IMR-90 (cell line): ENCODE measurements around the gene KCNF1. TPM values are rescaled to one million over a fixed set of nuclear protein-coding genes. Genes with fewer than 3 reads are reported as not detected.

ENCODE experiments used
- ATAC-seq: fragments of 200-7000 bp; cut with Tn5 transposase; 2 replicates; pipeline ENCODE4 v1.9.1; 2020; ENCODE audit warnings: low read depth, mild to moderate bottlenecking, moderate library complexity
- BruUV-seq: library from RNA; stranded (reverse); fragments of 400-500 nt; replicated peaks from 2 replicates; lab custom pipeline; 2021; lab: Mats Ljungman, UMichigan
- CTCF ChIA-PET: fragments of 300-600 bp; formaldehyde crosslinking; extraction: SDS; loops from one replicate; lab custom pipeline; 2021; ENCODE audit warnings: antibody characterized with exemption; lab: Yijun Ruan, JAX
- POLR2A ChIA-PET: fragments of 300-600 bp; sonication (Branson Sonifier 250); formaldehyde crosslinking; loops from one replicate; lab custom pipeline; 2022; ENCODE audit warnings: antibody characterized with exemption; ENCODE audit not compliant: unreplicated experiment; lab: Charles Lee
- DNase-seq: peaks from one replicate; pipeline ENCODE4 v3.0.0; 2013
- H2AFZ ChIP-seq: replicated peaks from 2 replicates; pipeline ENCODE3; 2013; ENCODE audit warnings: low read length, mild to moderate bottlenecking; ENCODE audit not compliant: poor library complexity
- H2AK5ac ChIP-seq: 2 replicates; pipeline ENCODE4 v1.6.1; 2013; ENCODE audit warnings: low read depth, low read length, inconsistent platforms
- H2AK9ac ChIP-seq: replicated peaks from 2 replicates; pipeline ENCODE3; 2013; ENCODE audit warnings: mild to moderate bottlenecking, low read depth, low read length, moderate library complexity; ENCODE audit not compliant: poor library complexity
- H2BK120ac ChIP-seq: 2 replicates; pipeline ENCODE4 v1.6.1; 2013; ENCODE audit warnings: low read depth, low read length, inconsistent platforms
- H2BK15ac ChIP-seq: 3 replicates; pipeline ENCODE4 v1.6.1; 2013; ENCODE audit warnings: low read depth, low read length, inconsistent platforms
- H2BK20ac ChIP-seq: 2 replicates; pipeline ENCODE4 v1.6.1; 2013; ENCODE audit warnings: low read depth, mild to moderate bottlenecking, inconsistent platforms, low read length, moderate library complexity
- H2BK5ac ChIP-seq: 2 replicates; pipeline ENCODE4 v1.6.1; 2013; ENCODE audit warnings: mild to moderate bottlenecking, low read depth, low read length, inconsistent platforms; ENCODE audit not compliant: poor library complexity, severe bottlenecking
- H3K14ac ChIP-seq: replicated peaks from 2 replicates; pipeline ENCODE4 v1.6.1; 2013; ENCODE audit warnings: low read depth, low read length, inconsistent platforms
- H3K18ac ChIP-seq: 2 replicates; pipeline ENCODE4 v1.6.1; 2013; ENCODE audit warnings: low read depth, low read length, control low read depth
- H3K23ac ChIP-seq: 2 replicates; pipeline ENCODE4 v1.6.1; 2013; ENCODE audit warnings: low read depth, low read length, inconsistent platforms
- H3K27ac ChIP-seq: 2 replicates; pipeline ENCODE4 v1.5.1; 2013; ENCODE audit warnings: mild to moderate bottlenecking, control low read depth, low read length; ENCODE audit not compliant: insufficient read depth
- H3K27me3 ChIP-seq: 2 replicates; pipeline ENCODE4 v1.6.1; 2013; ENCODE audit warnings: low read length; ENCODE audit not compliant: control insufficient read depth, insufficient read depth
- H3K36me3 ChIP-seq: 2 replicates; pipeline ENCODE4 v1.6.1; 2013; ENCODE audit warnings: low read length, mixed read lengths; ENCODE audit not compliant: control insufficient read depth, insufficient read depth
- H3K4ac ChIP-seq: 2 replicates; pipeline ENCODE4 v1.6.1; 2013; ENCODE audit warnings: low read depth, low read length, inconsistent platforms
- H3K4me1 ChIP-seq: 2 replicates; pipeline ENCODE4 v1.6.1; 2013; ENCODE audit warnings: low read length, mixed read lengths; ENCODE audit not compliant: control insufficient read depth, insufficient read depth
- H3K4me2 ChIP-seq: 2 replicates; pipeline ENCODE4 v1.6.1; 2013; ENCODE audit warnings: low read depth, mild to moderate bottlenecking, control low read depth, low read length, moderate library complexity
- H3K4me3 ChIP-seq: 2 replicates; pipeline ENCODE4 v1.5.1; 2013; ENCODE audit warnings: low read depth, mild to moderate bottlenecking, control low read depth, low read length, moderate library complexity; ENCODE audit not compliant: insufficient read depth
- H3K56ac ChIP-seq: 2 replicates; pipeline ENCODE4 v1.6.1; 2013; ENCODE audit warnings: low read length, inconsistent platforms; ENCODE audit not compliant: insufficient read depth; ENCODE audit errors: extremely low read depth
- H3K79me1 ChIP-seq, 2 experiments: 2 replicates each; pipeline ENCODE4 v1.6.1; 2013; ENCODE audit warnings: low read length in 2 of 2, inconsistent platforms in 1 of 2, low read depth in 1 of 2
- H3K9ac ChIP-seq: 2 replicates; pipeline ENCODE4 v1.6.1; 2013; ENCODE audit warnings: low read depth, low read length, control low read depth
- H3K9me1 ChIP-seq: 2 replicates; pipeline ENCODE4 v1.6.1; 2013; ENCODE audit warnings: low read length, inconsistent platforms; ENCODE audit not compliant: insufficient read depth
- H3K9me3 ChIP-seq: 2 replicates; pipeline ENCODE4 v1.6.1; 2013; ENCODE audit warnings: low read length; ENCODE audit not compliant: control insufficient read depth, insufficient read depth
- H4K20me1 ChIP-seq: 2 replicates; pipeline ENCODE4 v1.6.1; 2013; ENCODE audit warnings: low read length, inconsistent platforms; ENCODE audit not compliant: insufficient read depth
- H4K5ac ChIP-seq: 2 replicates; pipeline ENCODE4 v1.6.1; 2013; ENCODE audit warnings: mild to moderate bottlenecking, low read depth, low read length, control low read depth
- H4K8ac ChIP-seq, 2 experiments: 2 replicates each; pipeline ENCODE4 v1.6.1; 2013; ENCODE audit warnings: low read depth in 2 of 2, low read length in 2 of 2, control low read depth in 1 of 2, inconsistent platforms in 1 of 2
- H4K91ac ChIP-seq: 2 replicates; pipeline ENCODE4 v1.6.1; 2013; ENCODE audit warnings: low read depth, low read length, inconsistent platforms; ENCODE audit not compliant: insufficient read depth
- CEBPB ChIP-seq: IDR thresholded peaks from 2 replicates; pipeline ENCODE4 v1.6.1; 2012; ENCODE audit warnings: low read depth, low read length, improper control_type of control experiment
- ELK1 ChIP-seq: fragments of 150-350 bp; IDR thresholded peaks from 2 replicates; pipeline ENCODE4 v1.6.1; 2016; ENCODE audit warnings: low read depth, mild to moderate bottlenecking, low read length, moderate library complexity, borderline replicate concordance
- FOS ChIP-seq: fragments of 150-350 bp; IDR thresholded peaks from 2 replicates; pipeline ENCODE4 v1.6.1; 2016; ENCODE audit warnings: low read depth, low read length
- MAFK ChIP-seq: IDR thresholded peaks from 2 replicates; pipeline ENCODE4 v1.6.1; 2012; ENCODE audit warnings: low read depth, low read length, improper control_type of control experiment
- MXI1 ChIP-seq: IDR thresholded peaks from 2 replicates; pipeline ENCODE4 v1.6.1; 2012; ENCODE audit warnings: low read depth, mild to moderate bottlenecking, low read length, moderate library complexity, borderline replicate concordance
- RAD21 ChIP-seq: IDR thresholded peaks from 2 replicates; pipeline ENCODE4 v1.6.1; 2012; ENCODE audit warnings: low read length, improper control_type of control experiment
- RFX5 ChIP-seq: IDR thresholded peaks from 2 replicates; pipeline ENCODE4 v1.8.0; 2012; ENCODE audit warnings: low read depth, mild to moderate bottlenecking, low read length, moderate library complexity
- WGBS, 2 experiments: methylation state at CpG; one replicate each; pipeline versions ENCODE4 v1.1.5 to v1.1.7; 2013; ENCODE audit warnings: missing lambda C conversion rate in 2 of 2; ENCODE audit not compliant: insufficient read length in 1 of 2; ENCODE audit errors: extremely low coverage in 2 of 2; 5-methylcytosine and 5-hydroxymethylcytosine counted together
- dilution Hi-C: fragments of 300-500 bp; cut with HindIII; formaldehyde crosslinking; loops from one replicate; pipeline ENCODE4 v1.14.3; 2018; ENCODE audit warnings: low sequenced_read_pairs; ENCODE audit not compliant: unreplicated experiment
- in situ Hi-C: fragments of 300-500 bp; cut with MboI; formaldehyde crosslinking; loops from 3 replicates; pipeline ENCODE4 v1.14.3; 2019; ENCODE audit warnings: low sequenced_read_pairs, inconsistent platforms, mixed read lengths
- intact Hi-C: fragments of 100-400 bp; cut with micrococcal nuclease; formaldehyde crosslinking; loops from 2 replicates; pipeline ENCODE4 v1.10.0; 2022
- polyA plus RNA-seq, 3 experiments: library from polyadenylated mRNA; depleted of rRNA; stranded (reverse); fragments of >200 nt; gene quantifications; 2 replicates each; pipeline ENCODE4 v1.2.3, GENCODE V29; 2012; ENCODE audit warnings: low replicate concordance in 1 of 3
- total RNA-seq: library from RNA; depleted of rRNA; stranded (reverse); fragments of >200 nt; gene quantifications from 2 replicates; pipeline ENCODE4 v1.2.3, GENCODE V29; 2012

Gene KCNF1
- total and polyA plus RNA-seq, 2 of the 4 experiments (the other 2 are of a cell fraction): 0.54 to 1.4 TPM

DNA sequence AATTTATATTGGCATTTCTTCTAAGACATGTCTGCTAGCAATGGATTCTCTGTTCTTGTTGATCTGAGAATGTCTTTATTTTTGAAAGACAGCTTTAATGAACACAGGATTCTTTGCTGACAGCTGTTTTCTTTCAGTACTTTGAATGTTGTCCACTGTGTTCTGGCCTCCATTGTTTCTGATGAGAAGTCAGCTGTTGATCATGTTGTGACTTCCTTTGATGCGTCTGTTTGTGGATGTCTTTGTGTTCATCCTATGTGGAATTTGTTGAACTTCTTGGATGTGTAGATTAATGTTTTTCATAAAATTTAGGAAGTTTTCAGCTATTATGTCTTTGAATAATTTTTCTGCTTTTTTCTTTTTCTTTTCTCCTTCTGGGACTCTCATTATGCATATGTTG is 39.8 kb upstream of the KCNF1 start:
- in situ Hi-C loops: no loop called here
- no peak overlapping the region for H2BK5ac ChIP-seq
- ChIA-PET CTCF (no interaction called here), POLR2A (interaction anchor here (0.6 kb wide), 1 partner anchor 137 kb away, joined by 9 read pairs; no protein-coding TSS in a partner anchor)
- WGBS, 2 experiments: no CpG with 5 or more reads among the region's 1 CpG
- peaks cover 9% of the 10 kb centered on the region for H3K4me1 ChIP-seq
- H3K18ac ChIP-seq: no peak overlapping the region
- no peak overlapping the region for H3K4ac ChIP-seq
- no peak overlapping the region for H3K4me2 ChIP-seq
- H3K23ac ChIP-seq: no peak overlapping the region
- no peaks in the 10 kb centered on the region for H3K79me1 ChIP-seq
- H3K36me3 ChIP-seq: no peaks in the 10 kb centered on the region
- no peak overlapping the region for H4K5ac ChIP-seq
- TF ChIP-seq RFX5 (no peak), MAFK (no peak), CEBPB (no peak), ELK1 (no peak), MXI1 (no peak), RAD21 (no peak), FOS (no peak)
- no peak overlapping the region for H3K9ac ChIP-seq
- peaks cover 13% of the 10 kb centered on the region for H3K9me1 ChIP-seq
- no peak overlapping the region for H2AK5ac ChIP-seq
- H3K27me3 ChIP-seq: no peaks in the 10 kb centered on the region
- intact Hi-C loops: no loop called here
- H3K9me3 ChIP-seq: 0 out of 2 replicates have a peak, but pooled peaks cover 2% of the 10 kb centered on the region
- no peak overlapping the region for H2BK20ac ChIP-seq
- H3K4me3 ChIP-seq: no peak overlapping the region
- ATAC-seq: no peak
- DNase-seq: no peak
- H3K56ac ChIP-seq: no peak overlapping the region
- no peak overlapping the region for H2BK15ac ChIP-seq
- no peak overlapping the region for H3K27ac ChIP-seq
- no peak overlapping the region for H2BK120ac ChIP-seq
- H2AFZ ChIP-seq: no peak overlapping the region
- dilution Hi-C loops: no loop called here
- H4K20me1 ChIP-seq: no peaks in the 10 kb centered on the region
- no peak overlapping the region for H3K14ac ChIP-seq
- no peak overlapping the region for H2AK9ac ChIP-seq
- H4K8ac ChIP-seq: no peak overlapping the region
- no peak overlapping the region for H4K91ac ChIP-seq
- no TSS peak for BruUV-seq
